CD4-positive, alpha-beta T cell treated with Interferon alpha-2 for 1 hour (primary cell): ENCODE data around the gene ATP9B.
"Not testable (repeated sequence)": the region's sequence is repeated elsewhere in the genome, so short reads cannot be mapped to it uniquely, and the experiment has no call there.

Experiments
- DNase-seq, 2 donors: peaks; one replicate each; pipeline ENCODE4 v3.0.0-alpha.2; 2020 to 2022

Gene ATP9B

GRCh38 chr18:79072655-79073054 is 3.5 kb downstream of the ATP9B start:
- DNase-seq: not testable (repeated sequence)

GRCh38 chr18:79077181-79077580 is 8.0 kb downstream of the ATP9B start:
- no peak for DNase-seq

GRCh38 chr18:79078791-79079190 is 9.6 kb downstream of the ATP9B start:
- DNase-seq: not testable (repeated sequence)

GRCh38 chr18:79092874-79093273 is 23.7 kb downstream of the ATP9B start:
- no peak for DNase-seq

GRCh38 chr18:79093986-79094385 is 24.8 kb downstream of the ATP9B start:
- DNase-seq: no peak

- no peak for DNase-seq
These were observed 26.0 kb downstream of the ATP9B start for GRCh38 chr18:79095216-79095615.

GRCh38 chr18:79100944-79101343 is 31.8 kb downstream of the ATP9B start:
- no peak for DNase-seq

GRCh38 chr18:79102886-79103285 is 33.7 kb downstream of the ATP9B start:
- no peak for DNase-seq

- DNase-seq: no peak
These were observed 34.9 kb downstream of the ATP9B start for GRCh38 chr18:79104137-79104536.

- no peak for DNase-seq
These were observed 36.3 kb downstream of the ATP9B start for GRCh38 chr18:79105455-79105854.

GRCh38 chr18:79106084-79106483 is 36.9 kb downstream of the ATP9B start:
- DNase-seq: no peak

GRCh38 chr18:79107886-79108285 is 38.7 kb downstream of the ATP9B start:
- DNase-seq: no peak

- DNase-seq: no peak
These were observed 39.5 kb downstream of the ATP9B start for GRCh38 chr18:79108549-79109215.

GRCh38 chr18:79111483-79111882 is 42.3 kb downstream of the ATP9B start:
- no peak for DNase-seq

- no peak for DNase-seq
These were observed 48.2 kb downstream of the ATP9B start for GRCh38 chr18:79117385-79117784.

- DNase-seq: no peak
These were observed 48.6 kb downstream of the ATP9B start for GRCh38 chr18:79117788-79118187.

GRCh38 chr18:79118797-79119196 is 49.6 kb downstream of the ATP9B start:
- no peak for DNase-seq

GRCh38 chr18:79121746-79122474 is 52.7 kb downstream of the ATP9B start:
- no peak for DNase-seq

- no peak for DNase-seq
These were observed 54.8 kb downstream of the ATP9B start for GRCh38 chr18:79123948-79124347.

- DNase-seq: no peak
These were observed 59.9 kb downstream of the ATP9B start for GRCh38 chr18:79129120-79129519.

- DNase-seq: no peak
These were observed 64.5 kb downstream of the ATP9B start for GRCh38 chr18:79133724-79134123.

GRCh38 chr18:79135924-79136323 is 66.7 kb downstream of the ATP9B start:
- no peak for DNase-seq

GRCh38 chr18:79136742-79137141 is 67.5 kb downstream of the ATP9B start:
- DNase-seq: no peak

- DNase-seq: peak; percentile 37 to 45
These were observed 70.0 kb downstream of the ATP9B start for GRCh38 chr18:79139206-79139605.

- no peak for DNase-seq
These were observed 77.8 kb downstream of the ATP9B start for GRCh38 chr18:79147014-79147413.
